ENCODE data around the gene SLC5A5.

DNA sequence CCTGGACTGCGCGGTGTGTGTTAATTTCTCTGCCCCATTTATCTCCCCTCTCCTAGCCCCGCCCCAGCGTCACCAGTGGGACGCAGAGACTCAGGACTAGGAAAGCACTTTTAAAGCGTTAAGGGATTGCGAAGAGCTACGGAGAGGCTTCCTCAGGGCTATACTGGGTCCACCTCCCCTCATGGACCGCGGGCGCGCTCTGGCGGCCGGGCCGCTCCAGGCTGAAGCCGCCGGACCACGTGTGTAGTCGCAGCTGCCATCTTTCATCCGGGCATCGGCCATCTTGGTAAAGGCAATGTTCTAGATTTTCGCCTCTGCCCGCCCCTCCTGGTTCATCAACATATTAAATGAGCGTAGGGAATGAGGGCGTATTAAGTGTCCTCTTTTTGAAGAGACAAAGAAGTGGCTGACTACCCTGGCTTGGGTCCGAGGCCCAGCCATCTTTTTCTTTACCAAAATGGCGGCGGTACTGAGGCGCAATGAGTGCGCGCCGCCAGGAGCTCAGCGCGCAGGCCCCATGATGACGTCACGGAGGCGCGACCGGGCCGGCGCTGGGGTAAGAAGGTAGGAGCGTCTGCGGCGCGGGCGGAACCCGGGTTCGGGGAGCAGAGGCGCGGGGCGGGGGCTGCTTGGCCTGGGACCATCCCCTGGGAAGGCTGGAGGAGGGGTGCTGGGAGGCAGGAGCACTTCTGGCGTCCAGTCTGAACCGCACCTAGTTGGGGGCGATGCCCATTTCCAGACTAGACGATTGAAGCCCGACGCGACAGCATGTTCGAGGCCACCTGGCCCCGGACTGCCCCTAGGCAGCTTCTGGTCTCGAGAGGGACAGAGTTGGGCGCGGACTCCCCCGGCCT lies 61.0 kb downstream of the SLC5A5 start, which contains the start of gene CCDC124:
- TF ChIP-seq YY1 (IDR thresholded peaks at IDR 0.05; ENCODE audit: insufficient read depth, insufficient read length) (peak; percentile 100), ZNF274 (IDR thresholded peaks at IDR 0.05; ENCODE audit: low read depth, low read length) (no peak), SUZ12 (IDR thresholded peaks at IDR 0.05; ENCODE audit: extremely low read depth, insufficient read depth, insufficient read length) (no peak)
